Measurements from ENCODE around the gene MLH1.
"Not testable (repeated sequence)": the region's sequence is repeated elsewhere in the genome, so short reads cannot be mapped to it uniquely, and the experiment has no call there.

The MLH1 gene

GRCh38 chr3:36993326-36994283 is at the start of gene MLH1:
Gene MLH1 (plus strand): TSS chr3:36993518. CDS start chr3:36993548, 30 bp downstream.
- peak; percentile 100 for DNase-seq (ENCODE audit: low spot score)

- DNase-seq (ENCODE audit: low spot score) = no peak
Observed at GRCh38 chr3:36943601-36944000, 49.7 kb upstream of the MLH1 start.

- peak; percentile 42 for DNase-seq (ENCODE audit: low spot score)
Observed at GRCh38 chr3:36944012-36944640, 49.2 kb upstream of the MLH1 start.

DNA sequence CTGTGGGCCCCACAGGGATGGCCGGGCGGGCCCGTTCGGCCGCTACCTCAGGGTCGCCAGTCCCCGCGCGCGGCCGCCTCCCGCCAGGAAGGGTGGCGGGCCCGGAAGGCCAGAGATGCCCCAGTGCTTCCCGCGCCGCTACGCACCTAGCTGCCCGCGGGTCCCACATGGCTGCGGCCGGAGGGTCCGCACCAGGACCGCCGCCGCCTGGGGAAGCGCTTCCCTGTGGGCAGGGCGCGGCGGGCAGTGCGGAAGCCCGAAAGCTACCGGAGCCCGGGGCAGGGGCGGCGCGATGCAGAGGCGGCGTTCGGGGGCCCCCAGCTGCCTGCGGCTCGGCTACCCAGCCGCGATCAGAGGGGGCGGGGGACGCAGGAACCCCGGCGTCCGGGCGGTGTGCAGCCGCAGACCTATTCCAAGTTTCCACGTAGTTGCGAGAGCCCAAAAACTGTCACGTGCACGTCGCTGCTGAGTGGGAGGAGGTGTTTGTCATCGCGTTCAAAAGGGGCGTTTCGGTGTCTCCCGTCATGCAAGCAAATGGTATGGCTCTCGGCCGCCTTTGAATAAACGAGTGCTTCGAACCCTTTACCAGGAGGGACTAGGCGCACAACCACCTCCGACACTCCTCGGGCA is 48.6 kb upstream of the MLH1 start, which contains the start of gene TRANK1:
TRANK1 (minus strand) TSS at position 414 of the 630 bp plus-strand sequence; CDS start at position 169, 245 bp downstream.
- peak; percentile 57 for DNase-seq (ENCODE audit: low spot score)

- DNase-seq (ENCODE audit: low spot score) = no peak
Observed at GRCh38 chr3:36945333-36945980, 47.9 kb upstream of the MLH1 start.

- DNase-seq (ENCODE audit: low spot score) = not testable (repeated sequence)
Observed at GRCh38 chr3:36947814-36948213, 45.5 kb upstream of the MLH1 start.

GRCh38 chr3:36954452-36955134 is 38.7 kb upstream of the MLH1 start:
- DNase-seq (ENCODE audit: low spot score) = no peak

GRCh38 chr3:36956155-36956554 is 37.2 kb upstream of the MLH1 start:
- no peak for DNase-seq (ENCODE audit: low spot score)

DNA sequence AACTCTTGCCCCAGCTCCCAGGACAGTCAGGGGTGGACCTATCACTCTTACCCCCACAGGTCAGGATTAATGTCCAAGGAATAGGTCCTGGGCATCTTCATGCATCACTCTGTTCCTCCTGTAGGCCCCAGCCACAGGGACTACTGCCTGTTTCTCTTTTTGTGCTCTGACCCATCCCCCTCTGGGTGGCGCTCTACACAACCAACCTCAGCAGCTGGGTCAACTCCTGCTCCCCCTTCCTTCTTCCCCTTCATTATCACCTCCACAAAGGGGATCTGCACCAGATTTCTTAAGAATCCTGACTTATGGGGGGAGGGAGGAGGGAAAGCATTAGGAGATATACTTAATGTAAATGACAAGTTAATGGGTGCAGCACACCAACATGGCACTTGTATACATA is 36.3 kb upstream of the MLH1 start:
- no peak for DNase-seq (ENCODE audit: low spot score)

DNA sequence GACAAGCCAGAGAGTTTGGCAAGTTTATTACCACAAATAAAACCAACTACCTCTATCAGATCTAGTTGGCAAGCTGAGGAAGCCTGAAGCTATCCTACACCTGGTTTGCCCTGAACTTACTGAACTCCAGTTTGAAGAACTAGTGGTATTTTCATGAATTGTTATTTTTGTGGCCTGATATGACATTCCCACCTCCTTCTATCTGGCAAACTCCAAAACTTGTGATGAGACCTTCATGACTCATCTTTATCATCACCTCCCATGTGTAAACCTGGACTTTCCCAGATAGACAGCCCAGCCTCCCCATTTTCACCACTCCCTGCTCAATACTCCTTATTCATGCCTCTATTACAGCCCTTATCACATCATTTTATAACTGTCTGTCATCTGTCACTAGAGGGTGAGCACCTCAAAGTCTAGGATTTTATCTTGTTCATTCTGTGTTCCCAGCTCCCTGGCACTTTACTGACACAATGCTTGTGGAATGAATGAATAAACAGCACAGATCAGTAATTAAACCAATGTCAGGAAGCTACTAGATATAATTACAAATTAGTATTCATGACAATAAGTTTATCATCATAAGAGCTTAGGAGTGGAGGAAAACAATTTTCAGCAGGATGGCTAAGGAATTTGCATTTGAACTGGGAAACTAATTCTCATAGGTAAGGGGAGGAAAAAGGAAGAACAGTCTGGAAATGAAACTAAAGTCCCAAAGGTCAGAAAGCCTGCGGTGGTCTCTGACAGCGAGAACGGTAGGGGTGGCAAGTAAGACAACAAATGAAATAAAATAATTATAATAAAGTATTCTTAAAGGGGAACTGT is 35.2 kb upstream of the MLH1 start:
- no peak for DNase-seq (ENCODE audit: low spot score)

DNA sequence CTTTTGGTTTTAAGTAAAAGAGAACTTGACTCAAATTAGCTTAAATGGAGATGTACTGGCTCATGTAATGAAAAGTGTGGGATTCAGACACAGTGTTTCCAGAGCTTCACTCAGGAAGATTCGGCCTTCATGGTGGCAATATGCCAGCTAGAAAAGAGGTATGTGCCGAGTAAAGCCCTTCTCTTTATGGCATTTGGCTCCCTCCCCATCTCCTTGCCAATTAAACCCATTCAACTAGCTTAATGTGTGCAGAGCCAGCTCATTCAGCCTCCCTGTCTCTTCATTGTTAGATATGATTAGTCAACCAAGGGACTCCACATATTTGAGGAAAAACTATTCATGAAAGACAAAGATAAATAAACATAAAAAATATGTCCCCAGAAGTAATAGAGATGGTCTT is 33.5 kb upstream of the MLH1 start:
- no peak for DNase-seq (ENCODE audit: low spot score)

DNA sequence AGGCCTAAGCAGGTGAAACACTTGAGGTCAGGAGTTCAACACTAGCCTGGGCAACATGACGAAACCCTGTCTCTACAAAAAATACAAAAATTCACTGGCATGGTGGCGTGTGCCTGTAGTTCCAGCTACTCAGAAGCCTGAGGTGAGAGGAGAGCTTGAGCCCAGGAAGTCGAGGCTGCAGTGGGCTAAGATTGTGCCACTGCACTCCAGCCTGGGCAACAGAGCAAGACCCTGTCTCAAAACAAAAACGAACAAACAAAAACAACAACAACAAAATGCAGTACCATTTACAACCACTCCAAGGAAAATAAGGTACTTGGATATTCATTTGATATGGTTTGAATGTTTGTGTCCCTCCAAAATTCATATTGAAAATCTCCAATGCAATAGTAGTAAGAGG is 32.8 kb upstream of the MLH1 start:
- no peak for DNase-seq (ENCODE audit: low spot score)

- DNase-seq (ENCODE audit: low spot score) = not testable (repeated sequence)
Observed at GRCh38 chr3:36963008-36963407, 30.3 kb upstream of the MLH1 start.

GRCh38 chr3:36964331-36964730 is 29.0 kb upstream of the MLH1 start:
- DNase-seq (ENCODE audit: low spot score) = no peak

DNA sequence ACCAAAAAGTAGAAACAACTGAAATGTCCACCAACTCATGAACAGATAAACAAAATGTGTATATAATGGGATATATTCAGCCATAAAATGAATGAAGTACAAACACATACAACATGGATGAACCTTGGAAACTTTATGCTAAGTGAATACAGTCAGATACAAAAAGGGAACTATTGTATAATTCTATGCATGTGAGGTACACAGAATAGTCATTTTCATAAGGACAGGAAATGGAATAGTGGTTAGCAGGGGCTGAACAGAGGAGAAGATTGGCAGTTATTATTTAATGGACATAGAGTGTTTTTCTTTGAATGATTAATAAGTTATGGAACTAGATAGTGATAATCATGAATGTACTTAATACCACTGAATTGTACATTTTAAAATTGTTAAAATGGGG is 28.5 kb upstream of the MLH1 start:
- DNase-seq (ENCODE audit: low spot score) = no peak

DNA sequence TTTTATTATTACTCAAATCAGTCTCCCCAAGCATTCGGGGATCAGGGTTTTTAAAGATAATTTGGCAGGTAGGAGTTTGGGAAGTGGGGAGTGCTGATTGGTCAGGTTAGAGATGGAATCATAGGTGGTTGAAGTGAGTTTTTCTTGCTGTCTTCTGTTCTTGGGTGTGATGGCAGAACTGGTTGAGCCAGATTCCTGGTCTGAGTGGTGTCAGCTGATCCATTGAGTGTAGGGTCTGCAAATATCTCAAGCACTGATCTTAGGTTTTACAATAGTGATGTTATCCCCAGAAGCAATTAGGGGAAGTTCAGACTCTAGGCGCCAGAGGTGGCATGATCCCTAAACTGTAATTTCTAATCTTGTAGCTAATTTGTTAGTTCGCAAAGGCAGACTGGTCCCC is 27.9 kb upstream of the MLH1 start:
- DNase-seq (ENCODE audit: low spot score) = no peak

DNA sequence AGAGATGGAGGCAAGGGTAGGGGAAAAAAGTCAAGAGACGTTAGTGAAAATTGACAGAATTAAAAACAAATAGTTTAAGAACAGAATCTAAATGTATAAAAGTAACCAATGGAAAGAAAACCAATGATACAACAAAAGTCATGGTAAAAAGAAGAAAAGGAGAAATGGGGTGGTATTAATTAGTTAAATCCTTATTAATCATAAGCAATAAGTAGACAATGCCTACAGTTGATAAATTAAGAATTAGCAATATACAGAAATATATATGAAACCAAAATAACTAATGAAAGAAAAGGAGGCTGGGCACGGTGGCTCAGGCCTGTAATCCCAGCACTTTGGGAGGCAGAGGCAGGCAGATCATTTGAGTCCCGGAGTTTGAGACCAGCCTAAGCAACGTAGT is 24.2 kb upstream of the MLH1 start:
- DNase-seq (ENCODE audit: low spot score) = no peak

DNA sequence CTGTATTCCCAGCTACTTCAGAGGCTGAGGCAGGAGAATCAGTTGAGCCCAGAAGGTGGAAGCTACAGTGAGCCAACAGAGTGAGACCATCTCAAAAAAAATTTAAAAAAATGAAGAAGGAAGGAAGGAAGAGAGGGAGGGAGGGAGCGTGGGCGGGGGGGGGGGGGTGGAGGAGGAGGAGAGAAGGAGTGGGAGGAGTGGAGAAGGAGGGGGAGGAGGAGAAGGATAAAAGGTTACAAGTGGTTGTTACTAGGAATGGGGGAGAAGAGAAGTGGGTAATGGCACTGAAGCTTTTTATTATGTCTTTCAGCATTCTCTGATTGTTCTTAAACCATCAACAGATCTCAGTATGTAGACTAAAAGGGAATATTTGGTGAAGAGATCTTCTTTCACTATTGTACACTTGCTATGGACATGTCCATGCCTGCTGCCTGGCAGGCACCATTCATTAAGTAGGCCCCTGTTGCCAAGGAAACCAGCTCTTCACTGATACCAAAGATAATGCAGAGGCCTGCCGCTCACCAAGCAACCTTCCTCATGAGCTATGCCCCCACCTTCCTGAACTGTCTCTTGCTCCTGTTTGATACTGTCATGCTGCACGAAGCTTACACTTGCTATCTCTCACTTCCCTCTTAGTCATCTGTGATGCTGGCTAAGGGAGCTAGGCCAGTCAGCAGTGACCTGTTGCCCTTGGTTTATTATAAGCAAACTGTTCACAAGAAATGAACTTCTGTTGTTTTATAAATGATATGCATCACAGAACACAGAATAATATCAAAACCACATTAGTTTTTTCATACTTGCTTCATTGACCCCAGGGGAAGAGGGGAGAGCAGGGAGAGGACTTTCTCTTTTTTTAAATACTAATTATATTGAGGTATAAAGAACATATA is 23.5 kb upstream of the MLH1 start:
- peak; percentile 37 for DNase-seq (ENCODE audit: low spot score)

DNA sequence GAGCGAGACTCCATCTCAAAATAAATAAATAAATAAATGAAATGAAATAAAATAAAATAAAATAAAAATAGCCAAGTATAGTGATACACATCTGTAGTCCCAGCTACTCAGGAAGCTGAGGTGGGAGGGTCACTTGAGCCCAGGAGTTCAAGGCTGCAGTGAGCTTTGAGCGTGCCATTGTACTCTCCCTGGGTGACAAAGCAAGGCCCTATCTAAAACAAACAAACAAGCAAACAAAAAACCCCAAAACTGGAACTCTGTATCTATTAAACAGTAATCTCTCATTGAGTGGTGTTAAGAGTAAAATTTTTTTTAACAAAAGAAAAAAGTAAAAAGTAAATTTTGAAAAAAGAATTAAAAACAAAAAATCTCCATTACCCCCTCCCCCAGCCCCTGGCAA is 21.2 kb upstream of the MLH1 start:
- DNase-seq (ENCODE audit: low spot score) = no peak

- no peak for DNase-seq (ENCODE audit: low spot score)
Observed at GRCh38 chr3:36973139-36973538, 20.2 kb upstream of the MLH1 start.

All from putamen (tissue), 1 donor.